ENCODE measurements around the gene BBLN. TPM values are rescaled to one million over a fixed set of nuclear protein-coding genes. Genes with fewer than 3 reads are reported as not detected.

Gene BBLN
- total and polyA plus RNA-seq, 2 donors (not counting 1 experiment from before 2014, with no cell fraction given), result 44.3 to 148 TPM

- H3K4me1 Mint-ChIP-seq, result peaks cover 9% of the 10 kb centered on the region
- H3K27me3 Mint-ChIP-seq, result peaks cover 28% of the 10 kb centered on the region
- no peak for TF ChIP-seq EZH2 (IDR thresholded peaks at IDR 0.05; ENCODE audit: borderline replicate concordance, insufficient read depth, low read depth, low read length, poor library complexity, severe bottlenecking)
- TF ChIP-seq CTCF (IDR thresholded peaks at IDR 0.05), result no peak
- no peaks in the 10 kb centered on the region for H3K9me3 Mint-ChIP-seq (ENCODE audit: insufficient read depth)
- Histone ChIP-seq H3K79me2 (ENCODE audit: control insufficient read depth, insufficient read depth, low read length) (no peaks in the 10 kb centered on the region), H3K27me3 (replicated peaks in 1 of 4; ENCODE audit: control extremely low read depth in 1 of 4, control insufficient read depth in 3 of 4, insufficient read depth in 4 of 4, low read length in 3 of 4) (peaks cover 0 to 29% (median 8%) of the 10 kb centered on the region in 4 experiments), H3K27ac (ENCODE audit: low read length in 2 of 2) (no peak overlapping the region), H3K9ac (ENCODE audit: low read length) (no peak overlapping the region), H3K9me3 (ENCODE audit: control extremely low read depth in 1 of 3, control insufficient read depth in 2 of 3, insufficient read depth in 1 of 3, low read length in 2 of 3) (no peaks in the 10 kb centered on the region), H3K4me3 (ENCODE audit: control extremely low read depth in 1 of 5, extremely low read depth in 1 of 5, insufficient read depth in 1 of 5, low read depth in 2 of 5, low read length in 4 of 5) (no peak overlapping the region), H4K20me1 (ENCODE audit: control insufficient read depth, insufficient read depth, low read length, poor library complexity, severe bottlenecking) (no peaks in the 10 kb centered on the region), H3K4me1 (ENCODE audit: control insufficient read depth in 2 of 2, insufficient read depth in 2 of 2, low read length in 2 of 2) (peaks cover 12 to 16% of the 10 kb centered on the region in 2 donors), H2AFZ (ENCODE audit: insufficient read depth, low read depth, low read length, poor library complexity, severe bottlenecking) (no peak overlapping the region), H3K36me3 (replicated peaks in 1 of 2; ENCODE audit: control extremely low read depth in 1 of 2, control insufficient read depth in 1 of 2, extremely low read depth in 1 of 2, insufficient read depth in 2 of 2, low read length in 1 of 2) (no peaks in the 10 kb centered on the region), H3K4me2 (replicated peaks; ENCODE audit: low read depth, low read length, poor library complexity, severe bottlenecking) (no peak overlapping the region)
- ATAC-seq (ENCODE audit: low read depth), result no peak
- WGBS (ENCODE audit: insufficient coverage), result 90% methylated on average over 14 of the region's 16 CpGs
- POLR2A ChIA-PET, result no interaction called here
- CTCF ChIA-PET, result no interaction called here
- no peak overlapping the region for H3K27ac Mint-ChIP-seq
- DNase-seq, result no peak
- no peak overlapping the region for H3K4me3 Mint-ChIP-seq
- intact Hi-C loops (cut with micrococcal nuclease), result no loop called here
Observed at GRCh38 chr9:128205296-128205944, 45.4 kb downstream of the BBLN start.

GRCh38 chr9:128206484-128206883, 46.4 kb downstream of the BBLN start:
- H3K27me3 ChIP-seq (replicated peaks in 1 of 4; ENCODE audit: control extremely low read depth in 1 of 4, control insufficient read depth in 3 of 4, insufficient read depth in 4 of 4, low read length in 3 of 4), result peaks cover 0 to 30% (median 8%) of the 10 kb centered on the region in 4 experiments
- no peak overlapping the region for H3K4me2 ChIP-seq (replicated peaks; ENCODE audit: low read depth, low read length, poor library complexity, severe bottlenecking)
- POLR2A ChIA-PET, result interaction anchor here (0.5 kb wide), 1 partner anchor 77 kb away, joined by 3 read pairs; no protein-coding TSS in a partner anchor
- no peak overlapping the region for H3K27ac ChIP-seq (ENCODE audit: low read length in 2 of 2)
- DNase-seq (no peak), ATAC-seq (ENCODE audit: low read depth) (no peak)
- Mint-ChIP-seq H3K27ac (no peak overlapping the region), H3K4me1 (peaks cover 9% of the 10 kb centered on the region), H3K27me3 (peaks cover 35% of the 10 kb centered on the region), H3K9me3 (ENCODE audit: insufficient read depth) (no peaks in the 10 kb centered on the region), H3K4me3 (no peak overlapping the region)
- TF ChIP-seq EZH2 (IDR thresholded peaks at IDR 0.05; ENCODE audit: borderline replicate concordance, insufficient read depth, low read depth, low read length, poor library complexity, severe bottlenecking), result no peak
- TF ChIP-seq CTCF (IDR thresholded peaks at IDR 0.05), result no peak
- 84% methylated on average over 3 of the region's 3 CpGs for whole genome bisulfite sequencing (ENCODE audit: insufficient coverage)
- no peaks in the 10 kb centered on the region for H4K20me1 ChIP-seq (ENCODE audit: control insufficient read depth, insufficient read depth, low read length, poor library complexity, severe bottlenecking)
- intact Hi-C loops (cut with micrococcal nuclease), result no loop called here
- CTCF ChIA-PET, result interaction anchor here (0.6 to 1.0 kb wide), 2 partner anchors 9 to 235 kb away, joined by 3 to 5 read pairs; no protein-coding TSS in a partner anchor
- no peaks in the 10 kb centered on the region for H3K9me3 ChIP-seq (ENCODE audit: control extremely low read depth in 1 of 3, control insufficient read depth in 2 of 3, insufficient read depth in 1 of 3, low read length in 2 of 3)
- H3K4me3 ChIP-seq (ENCODE audit: control extremely low read depth in 1 of 5, extremely low read depth in 1 of 5, insufficient read depth in 1 of 5, low read depth in 2 of 5, low read length in 4 of 5), result no peak overlapping the region
- no peak overlapping the region for H2AFZ ChIP-seq (ENCODE audit: insufficient read depth, low read depth, low read length, poor library complexity, severe bottlenecking)
- no peaks in the 10 kb centered on the region for H3K36me3 ChIP-seq (replicated peaks in 1 of 2; ENCODE audit: control extremely low read depth in 1 of 2, control insufficient read depth in 1 of 2, extremely low read depth in 1 of 2, insufficient read depth in 2 of 2, low read length in 1 of 2)
- H3K79me2 ChIP-seq (ENCODE audit: control insufficient read depth, insufficient read depth, low read length), result no peaks in the 10 kb centered on the region
- H3K4me1 ChIP-seq (ENCODE audit: control insufficient read depth in 2 of 2, insufficient read depth in 2 of 2, low read length in 2 of 2), result peaks cover 12 to 16% of the 10 kb centered on the region in 2 donors
- H3K9ac ChIP-seq (ENCODE audit: low read length), result no peak overlapping the region

Data from B cell (primary cell).